Measurements from ENCODE around the gene CARM1.
"Not testable (repeated sequence)": the region's sequence is repeated elsewhere in the genome, so short reads cannot be mapped to it uniquely, and the experiment has no call there.

The CARM1 gene

DNA sequence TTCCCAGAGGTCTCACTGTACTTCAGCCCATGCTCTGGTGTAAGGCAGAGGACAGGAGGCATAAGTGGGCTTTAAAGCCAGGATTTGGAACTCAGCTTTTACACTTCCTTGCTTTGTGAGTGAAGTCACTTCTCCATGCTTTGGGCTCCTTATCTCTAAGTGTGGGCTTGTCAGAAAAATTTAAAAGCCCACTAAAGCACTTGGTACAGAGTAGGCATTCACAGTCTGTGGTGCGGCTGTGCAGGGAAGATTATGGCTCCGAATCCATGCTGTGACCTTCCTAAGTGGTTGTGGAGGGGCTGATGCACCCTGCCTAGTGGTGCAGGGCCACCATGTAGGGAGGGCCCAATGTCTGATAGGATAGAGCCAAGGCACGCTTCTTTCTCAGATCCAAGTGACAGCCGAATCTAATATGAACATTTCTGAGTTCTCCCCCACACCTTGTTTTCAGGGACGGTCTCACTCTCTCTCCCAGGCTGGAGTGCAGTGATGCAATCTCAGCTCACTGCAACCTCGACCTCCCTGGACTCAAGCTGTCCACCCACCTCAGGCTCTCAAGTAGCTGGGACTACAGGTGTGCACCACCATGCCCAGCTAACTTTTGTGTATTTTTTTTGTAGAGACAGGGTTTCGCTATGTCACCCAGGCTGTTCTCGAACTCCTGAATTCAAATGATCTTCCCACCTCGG lies 64.2 kb downstream of the CARM1 start:
- DNase-seq = no peak

GRCh38 chr19:10936661-10937084 lies 65.3 kb downstream of the CARM1 start:
- DNase-seq = peak; percentile 91

GRCh38 chr19:10941649-10942048 lies 70.3 kb downstream of the CARM1 start:
- not testable (repeated sequence) for DNase-seq

DNA sequence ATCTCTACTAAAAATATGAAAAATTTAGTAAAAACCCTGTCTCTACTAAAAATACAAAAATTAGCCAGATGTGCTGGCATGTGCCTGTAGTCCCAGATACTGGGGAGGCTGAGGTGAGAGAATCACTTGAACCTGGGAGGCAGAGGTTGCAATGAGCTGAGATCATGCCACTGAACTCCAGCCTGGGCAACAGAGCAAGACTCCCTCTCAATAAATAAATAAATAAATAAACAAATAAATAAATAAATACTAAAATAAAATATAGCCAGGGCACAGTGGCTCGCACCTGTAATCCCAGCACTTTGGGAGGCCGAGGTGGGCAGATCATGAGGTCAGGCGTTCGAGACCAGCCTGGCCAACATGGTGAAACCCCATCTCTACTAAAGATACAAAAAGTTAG lies 72.1 kb downstream of the CARM1 start:
- not testable (repeated sequence) for DNase-seq

DNA sequence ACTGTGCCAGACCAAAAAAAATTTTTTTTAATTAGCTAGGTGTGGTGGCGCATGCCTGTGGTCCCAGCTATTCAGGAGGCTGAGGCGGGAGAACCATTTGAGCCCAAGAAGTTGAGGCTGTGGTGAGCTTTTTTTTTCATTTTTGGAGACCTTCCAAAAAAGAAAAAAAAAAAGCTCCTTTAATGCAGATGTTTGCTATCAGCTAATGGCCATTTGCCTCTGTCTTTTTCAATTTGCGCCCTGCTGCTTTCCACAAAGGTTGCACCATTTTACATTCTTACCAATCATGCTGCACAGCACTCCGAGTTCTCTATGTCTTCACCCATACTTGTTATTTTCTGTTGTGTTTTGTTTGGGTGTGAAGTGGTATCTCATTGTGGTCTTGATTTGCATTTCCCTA lies 73.9 kb downstream of the CARM1 start:
- DNase-seq = no peak

DNA sequence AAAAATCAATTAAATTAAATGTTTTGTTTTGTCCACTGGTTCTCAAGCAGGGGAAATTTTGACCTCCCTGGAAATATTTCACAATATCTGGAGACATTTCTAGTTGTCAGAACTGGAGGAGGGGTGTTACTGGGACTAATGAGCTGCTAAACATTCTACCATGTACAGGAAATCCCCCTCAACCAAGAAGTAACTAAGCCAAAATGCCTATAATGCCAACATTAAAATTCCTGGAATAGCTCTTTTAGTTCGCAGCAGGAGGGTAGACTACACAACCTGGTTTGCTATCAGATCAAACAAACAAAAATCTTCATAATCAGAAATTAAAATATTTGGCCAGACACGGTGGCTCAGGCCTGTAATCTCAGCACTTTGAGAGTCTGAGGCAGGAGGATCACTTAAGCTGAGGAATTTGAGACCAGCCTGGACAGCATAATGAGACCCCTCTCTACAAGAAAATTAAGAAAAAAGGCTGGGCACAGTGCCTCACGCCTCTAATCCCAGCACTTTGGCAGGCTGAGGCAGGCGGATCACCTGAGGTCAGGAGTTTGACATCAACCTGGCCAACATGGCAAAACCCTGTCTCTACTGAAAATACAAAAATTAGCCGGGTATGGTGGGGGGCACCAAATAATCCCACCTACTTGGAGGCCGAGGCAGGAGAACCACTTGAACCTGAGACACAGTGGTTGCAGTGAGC lies 75.8 kb downstream of the CARM1 start:
- no peak for DNase-seq

- no peak for DNase-seq
Observed at GRCh38 chr19:10952809-10953208, 81.5 kb downstream of the CARM1 start.

- DNase-seq = not testable (repeated sequence)
Observed at GRCh38 chr19:10959277-10959968, 88.1 kb downstream of the CARM1 start.

DNA sequence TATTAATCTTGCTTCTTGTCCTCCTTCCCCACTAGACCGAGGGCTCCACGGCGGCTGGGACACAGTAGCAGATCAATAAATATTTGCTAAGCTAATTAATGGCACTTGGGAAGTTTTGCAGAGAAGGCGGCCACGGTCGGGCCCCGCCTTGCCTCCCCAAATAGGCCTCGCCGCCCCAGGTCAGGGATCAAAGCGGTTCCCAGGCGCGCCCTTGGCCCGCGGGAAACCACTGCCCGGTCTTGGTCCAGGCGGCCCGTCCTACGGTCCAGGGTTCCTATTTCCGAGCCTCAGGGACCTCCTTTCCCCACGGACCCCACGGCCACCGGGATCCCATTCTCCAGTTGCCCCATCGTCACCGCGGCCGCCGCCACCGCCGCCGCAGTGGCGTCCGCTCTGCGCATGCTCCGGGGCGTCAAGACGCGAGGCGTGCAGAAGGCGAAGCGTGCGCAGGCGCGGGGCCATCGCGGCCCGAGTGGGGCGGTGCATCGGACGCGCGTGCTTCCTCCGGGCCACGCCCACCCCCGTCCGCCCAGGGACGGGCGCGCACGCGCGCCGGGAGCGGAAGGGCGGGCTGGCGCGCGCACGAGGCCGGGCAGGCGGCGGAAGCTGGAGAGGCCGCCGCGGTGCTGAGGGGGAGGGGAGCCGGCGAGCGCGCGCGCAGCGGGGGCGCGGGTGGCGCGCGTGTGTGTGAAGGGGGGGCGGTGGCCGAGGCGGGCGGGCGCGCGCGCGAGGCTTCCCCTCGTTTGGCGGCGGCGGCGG lies 89.1 kb downstream of the CARM1 start, which contains the start of gene SMARCA4:
Gene SMARCA4, plus strand, starts transcription at position 717 of the 759 bp plus-strand sequence. CDS start 23,122 bp downstream, outside the sequence.
- peak; percentile 96 for DNase-seq

GRCh38 chr19:10961073-10961860 lies 89.9 kb downstream of the CARM1 start:
- DNase-seq = peak; percentile 26

- DNase-seq = no peak
Observed at GRCh38 chr19:10962863-10963262, 91.5 kb downstream of the CARM1 start.

DNA sequence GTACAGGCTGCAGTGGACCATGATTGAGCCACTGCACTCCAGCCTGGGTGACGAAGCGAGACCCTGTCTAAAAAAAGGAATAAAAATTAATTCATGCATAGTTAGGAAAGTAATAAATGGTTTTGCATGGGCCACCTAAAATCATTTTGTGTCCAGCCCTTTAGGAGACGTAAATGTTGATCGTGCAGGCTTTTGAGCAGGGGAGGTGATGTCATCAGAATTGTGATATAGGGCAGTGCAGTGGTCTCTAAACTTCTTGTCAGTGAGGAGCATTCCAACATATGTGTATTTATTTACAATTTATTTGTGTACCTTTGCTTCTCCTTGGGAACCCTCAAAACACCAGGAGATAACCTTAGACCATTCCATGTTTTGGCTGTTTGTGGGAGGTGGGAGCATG lies 92.5 kb downstream of the CARM1 start:
- DNase-seq = peak; percentile 55

DNA sequence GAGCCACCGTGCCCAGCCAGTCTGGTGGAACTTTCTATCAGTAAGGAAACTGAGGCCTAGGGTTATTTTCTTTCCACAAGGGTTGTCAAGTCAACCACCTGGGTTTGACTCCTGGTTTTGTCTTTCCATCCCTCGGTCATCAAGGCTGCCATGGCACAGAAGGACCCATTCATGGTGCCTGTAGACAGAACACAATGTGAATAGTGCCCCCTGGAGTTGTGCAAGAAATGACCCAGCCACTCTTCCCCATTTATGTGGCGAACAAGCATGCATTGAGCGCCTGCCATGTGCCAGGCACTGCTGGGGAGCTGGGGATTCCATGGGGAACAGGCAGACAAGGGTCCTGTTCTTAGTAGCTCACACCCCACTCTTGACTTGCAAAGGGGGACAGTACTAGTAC lies 93.5 kb downstream of the CARM1 start:
- no peak for DNase-seq

DNA sequence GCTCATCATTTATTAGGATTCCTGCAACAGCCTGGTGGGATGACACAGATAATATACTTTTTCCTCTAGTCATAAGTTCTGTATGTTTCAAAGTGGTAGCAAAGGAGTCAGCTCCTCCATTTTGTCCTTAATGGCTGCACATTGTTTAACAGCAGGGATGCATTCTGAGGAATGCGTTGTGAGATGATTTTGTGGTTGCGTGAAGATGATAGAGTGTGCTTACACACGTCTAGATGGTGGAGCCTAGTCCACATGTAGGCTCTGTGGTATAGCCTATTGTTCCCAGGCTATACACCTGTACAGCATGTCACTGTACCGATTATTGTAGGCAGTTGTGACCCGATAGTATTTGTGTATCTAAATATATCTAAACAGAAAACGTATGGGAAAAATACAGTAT lies 94.0 kb downstream of the CARM1 start:
- no peak for DNase-seq

- DNase-seq = no peak
Observed at GRCh38 chr19:10966809-10967208, 95.5 kb downstream of the CARM1 start.

GRCh38 chr19:10968527-10969135 lies 97.3 kb downstream of the CARM1 start:
- peak; percentile 82 for DNase-seq

- DNase-seq = no peak
Observed at GRCh38 chr19:10971107-10971726, 99.9 kb downstream of the CARM1 start.

Measured in DMS79 treated with DMSO at 0.1 percent for 48 hours (cell line).